ENCODE results near the gene LRTM1. TPM values are rescaled to one million over a fixed set of nuclear protein-coding genes. Genes with fewer than 3 reads are reported as not detected.

The LRTM1 gene
- total RNA-seq, 1 donor from 2014 or later = 0.77 TPM

DNA sequence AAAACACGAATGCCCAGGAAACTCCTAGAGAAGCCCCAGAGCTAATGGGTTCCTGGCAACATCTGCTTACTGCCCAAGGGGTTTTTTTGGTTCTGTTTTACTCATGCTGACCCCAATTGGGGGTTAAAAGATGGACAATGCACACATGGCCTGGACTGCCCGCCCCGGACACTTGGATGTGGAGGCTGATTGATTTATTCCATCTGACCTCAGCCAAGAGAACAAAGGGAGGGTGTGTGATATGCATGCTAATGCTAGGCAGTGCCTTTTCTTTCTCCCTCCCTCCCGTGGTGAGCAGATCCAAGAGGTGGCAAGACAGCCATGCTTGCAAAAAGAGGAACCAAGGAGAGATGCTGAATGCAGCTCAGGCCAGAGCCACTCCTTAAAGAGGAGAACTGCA, 3.3 kb upstream of the LRTM1 start:
- no peak for TF ChIP-seq CTCF (conservative IDR thresholded peaks at IDR 0.05)
- no peaks in the 10 kb centered on the region for H3K27me3 Mint-ChIP-seq
- H3K27ac Mint-ChIP-seq = no peak overlapping the region
- no peaks in the 10 kb centered on the region for H3K36me3 Mint-ChIP-seq
- H3K9me3 Mint-ChIP-seq = no peaks in the 10 kb centered on the region
- no peak for DNase-seq (ENCODE audit: extremely low spot score, unreplicated experiment)
- H3K4me3 Mint-ChIP-seq = no peak overlapping the region
- H3K4me1 Mint-ChIP-seq (ENCODE audit: unreplicated experiment) = peaks cover 21% of the 10 kb centered on the region

GRCh38 chr3:54918516-54918915, 9.3 kb downstream of the LRTM1 start:
- no peaks in the 10 kb centered on the region for H3K36me3 Mint-ChIP-seq
- no peak for DNase-seq (ENCODE audit: extremely low spot score, unreplicated experiment)
- TF ChIP-seq CTCF (conservative IDR thresholded peaks at IDR 0.05) = no peak
- peaks cover 9% of the 10 kb centered on the region for H3K9me3 Mint-ChIP-seq
- no peak overlapping the region for H3K4me3 Mint-ChIP-seq
- peaks cover 4% of the 10 kb centered on the region for H3K27me3 Mint-ChIP-seq
- H3K4me1 Mint-ChIP-seq (ENCODE audit: unreplicated experiment) = peaks cover 5% of the 10 kb centered on the region
- no peak overlapping the region for H3K27ac Mint-ChIP-seq

DNA sequence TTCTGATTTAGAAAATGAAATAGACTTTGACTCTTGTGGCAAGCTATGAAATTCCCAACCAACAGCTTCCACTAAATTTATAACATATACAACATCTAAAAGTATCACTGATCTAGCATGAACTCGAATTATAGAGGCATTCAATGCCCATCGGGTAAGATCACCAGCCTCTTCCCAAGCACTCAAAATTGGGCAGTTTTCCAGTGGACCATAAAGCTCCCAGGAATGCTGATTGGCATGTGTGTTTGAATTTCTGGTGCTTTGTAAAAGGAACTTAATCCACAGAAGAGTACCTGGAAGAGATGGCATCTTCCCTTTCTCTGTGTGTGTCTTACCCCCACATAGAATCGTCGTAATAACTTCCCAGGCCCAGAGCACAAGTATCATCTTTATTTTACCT, 10.0 kb downstream of the LRTM1 start:
- Mint-ChIP-seq H3K4me3 (no peak overlapping the region), H3K9me3 (peaks cover 2% of the 10 kb centered on the region), H3K27me3 (peaks cover 4% of the 10 kb centered on the region), H3K27ac (no peak overlapping the region), H3K36me3 (no peaks in the 10 kb centered on the region), H3K4me1 (ENCODE audit: unreplicated experiment) (peaks cover 5% of the 10 kb centered on the region)
- TF ChIP-seq CTCF (conservative IDR thresholded peaks at IDR 0.05) = no peak
- DNase-seq (ENCODE audit: extremely low spot score, unreplicated experiment) = no peak

DNA sequence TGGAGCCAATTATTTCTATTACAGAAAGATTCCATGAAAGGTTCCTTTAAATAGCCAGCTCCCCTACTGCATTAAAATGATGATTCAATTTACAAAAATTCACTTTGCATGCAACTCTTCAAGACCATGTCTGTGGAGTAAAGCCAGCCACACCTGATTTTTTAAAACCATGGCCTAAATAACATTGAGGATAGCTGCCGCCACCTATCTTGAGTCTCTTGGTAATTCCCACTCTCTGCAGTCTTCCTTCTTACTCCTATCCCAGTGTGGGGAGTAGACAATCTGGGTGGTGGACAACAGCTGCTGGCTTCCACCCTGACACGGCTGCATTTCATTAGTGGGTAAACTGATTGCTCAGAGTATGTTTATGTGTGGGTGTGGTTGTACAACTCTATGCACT, 10.7 kb downstream of the LRTM1 start:
- peaks cover 5% of the 10 kb centered on the region for H3K9me3 Mint-ChIP-seq
- H3K4me1 Mint-ChIP-seq (ENCODE audit: unreplicated experiment) = peaks cover 5% of the 10 kb centered on the region
- no peak overlapping the region for H3K4me3 Mint-ChIP-seq
- DNase-seq (ENCODE audit: extremely low spot score, unreplicated experiment) = no peak
- H3K27me3 Mint-ChIP-seq = no peaks in the 10 kb centered on the region
- H3K36me3 Mint-ChIP-seq = peaks cover 5% of the 10 kb centered on the region
- TF ChIP-seq CTCF (conservative IDR thresholded peaks at IDR 0.05) = no peak
- H3K27ac Mint-ChIP-seq = no peak overlapping the region

- DNase-seq (ENCODE audit: extremely low spot score, unreplicated experiment) = no peak
- no peak overlapping the region for H3K4me3 Mint-ChIP-seq
- no peak for TF ChIP-seq CTCF (conservative IDR thresholded peaks at IDR 0.05)
- peaks cover 5% of the 10 kb centered on the region for H3K4me1 Mint-ChIP-seq (ENCODE audit: unreplicated experiment)
- H3K36me3 Mint-ChIP-seq = peaks cover 5% of the 10 kb centered on the region
- H3K9me3 Mint-ChIP-seq = peaks cover 6% of the 10 kb centered on the region
- no peaks in the 10 kb centered on the region for H3K27me3 Mint-ChIP-seq
- H3K27ac Mint-ChIP-seq = no peak overlapping the region
Measured at GRCh38 chr3:54916732-54917131, 11.1 kb downstream of the LRTM1 start.

DNA sequence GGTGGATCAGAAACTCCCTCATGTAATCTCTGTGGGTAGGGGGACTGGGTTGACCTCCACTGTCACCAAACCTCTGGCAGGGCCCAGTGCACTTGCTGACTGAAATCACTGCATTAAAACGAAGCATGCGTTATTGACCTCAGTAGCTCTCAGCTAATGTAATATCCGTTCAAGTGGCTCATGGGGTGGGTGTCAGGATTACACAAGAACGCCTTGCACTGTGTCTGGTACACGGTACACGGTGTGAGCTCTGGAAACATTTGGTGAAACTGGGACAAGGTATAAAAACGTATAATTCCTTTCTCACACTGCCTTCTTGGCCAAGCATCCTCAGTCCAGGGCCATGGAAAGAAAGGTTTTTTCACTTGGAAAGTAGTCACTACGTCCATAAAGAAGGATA, 11.9 kb downstream of the LRTM1 start:
- TF ChIP-seq CTCF (conservative IDR thresholded peaks at IDR 0.05) = no peak
- H3K27ac Mint-ChIP-seq = no peak overlapping the region
- no peak overlapping the region for H3K4me3 Mint-ChIP-seq
- H3K27me3 Mint-ChIP-seq = no peaks in the 10 kb centered on the region
- no peak for DNase-seq (ENCODE audit: extremely low spot score, unreplicated experiment)
- H3K4me1 Mint-ChIP-seq (ENCODE audit: unreplicated experiment) = peaks cover 5% of the 10 kb centered on the region
- H3K36me3 Mint-ChIP-seq = peaks cover 5% of the 10 kb centered on the region
- peaks cover 11% of the 10 kb centered on the region for H3K9me3 Mint-ChIP-seq

All from type B pancreatic cell (in vitro differentiated cells).